ENCODE measurements around the gene PDGFB. TPM values are rescaled to one million over a fixed set of nuclear protein-coding genes. Genes with fewer than 3 reads are reported as not detected.

PDGFB gene
- 10 to 100 TPM in 1 of 2 donors, 1 to 10 TPM in 1; 9.9 to 16.4 TPM for total RNA-seq

- Histone ChIP-seq H3K27ac (peak within 1 kb of the TSS; percentile 88 to 89), H3K4me3 (peak within 1 kb of the TSS; percentile 48 to 56), H3K9me3 (no peaks in the 10 kb centered on the region), H3K27me3 (replicated peaks; ENCODE audit: insufficient read depth) (no peaks in the 10 kb centered on the region), H3K4me1 (replicated peaks) (peaks cover 11% of the 10 kb centered on the region), H3K36me3 (no peaks in the 10 kb centered on the region)
- peak; percentile 41 for TF ChIP-seq POLR2AphosphoS5 (IDR thresholded peaks at IDR 0.05)
- TF ChIP-seq CTCF (IDR thresholded peaks at IDR 0.05): peak in 1 of 4 experiments; percentile 6
- peak; percentile 51 for TF ChIP-seq POLR2A (IDR thresholded peaks at IDR 0.05)
- WGBS: under 1% methylated on average over 64 of the region's 68 CpGs
- peak; percentile 39 for DNase-seq (ENCODE audit: low spot score)
- intact Hi-C loops (cut with DNase I): no loop called here
These were observed at the start of gene PDGFB for GRCh38 chr22:39244496-39245129. Gene PDGFB (minus strand): TSS chr22:39244982. CDS start chr22:39243963, 1,019 bp downstream.

GRCh38 chr22:39293766-39294368 lies 49.1 kb upstream of the PDGFB start:
- Histone ChIP-seq H3K27me3 (replicated peaks; ENCODE audit: insufficient read depth) (no peaks in the 10 kb centered on the region), H3K27ac (peak overlapping the region in 1 of 2 donors; percentile 32), H3K4me3 (no peak overlapping the region), H3K4me1 (replicated peaks) (peaks cover 23% of the 10 kb centered on the region), H3K36me3 (no peaks in the 10 kb centered on the region), H3K9me3 (no peaks in the 10 kb centered on the region)
- DNase-seq (ENCODE audit: low spot score): no peak
- intact Hi-C loops (cut with DNase I): no loop called here
- TF ChIP-seq POLR2AphosphoS5 (IDR thresholded peaks at IDR 0.05) (peak; percentile 24), POLR2A (IDR thresholded peaks at IDR 0.05) (no peak)
- 64% methylated on average over 14 of the region's 15 CpGs for WGBS

GRCh38 chr22:39292561-39293074 lies 47.8 kb upstream of the PDGFB start:
- Histone ChIP-seq H3K36me3 (no peaks in the 10 kb centered on the region), H3K27ac (peak overlapping the region; percentile 61 to 71), H3K27me3 (replicated peaks; ENCODE audit: insufficient read depth) (no peaks in the 10 kb centered on the region), H3K4me3 (no peak overlapping the region), H3K9me3 (no peaks in the 10 kb centered on the region), H3K4me1 (replicated peaks) (peaks cover 23% of the 10 kb centered on the region)
- 9% methylated on average over 12 of the region's 12 CpGs for WGBS
- peak; percentile 88 for DNase-seq (ENCODE audit: low spot score)
- intact Hi-C loops (cut with DNase I): no loop called here
- TF ChIP-seq CTCF (IDR thresholded peaks at IDR 0.05) (no peak), POLR2A (IDR thresholded peaks at IDR 0.05) (peak; percentile 33), POLR2AphosphoS5 (IDR thresholded peaks at IDR 0.05) (peak; percentile 91)

- Histone ChIP-seq H3K4me3 (no peak overlapping the region), H3K36me3 (no peaks in the 10 kb centered on the region), H3K4me1 (replicated peaks) (peaks cover 23% of the 10 kb centered on the region), H3K27me3 (replicated peaks; ENCODE audit: insufficient read depth) (no peaks in the 10 kb centered on the region), H3K27ac (peak overlapping the region; percentile 61 to 71), H3K9me3 (no peaks in the 10 kb centered on the region)
- TF ChIP-seq CTCF (IDR thresholded peaks at IDR 0.05): no peak
- TF ChIP-seq POLR2A (IDR thresholded peaks at IDR 0.05): no peak
- TF ChIP-seq POLR2AphosphoS5 (IDR thresholded peaks at IDR 0.05): no peak
- 43% methylated on average over 9 of the region's 19 CpGs for WGBS
- intact Hi-C loops (cut with DNase I): no loop called here
- DNase-seq (ENCODE audit: low spot score): no peak
These were observed 47.3 kb upstream of the PDGFB start for GRCh38 chr22:39292031-39292462.

GRCh38 chr22:39291523-39291922 lies 46.7 kb upstream of the PDGFB start:
- DNase-seq (ENCODE audit: low spot score): no peak
- no peak for TF ChIP-seq CTCF (IDR thresholded peaks at IDR 0.05)
- TF ChIP-seq POLR2A (IDR thresholded peaks at IDR 0.05): no peak
- no peak for TF ChIP-seq POLR2AphosphoS5 (IDR thresholded peaks at IDR 0.05)
- Histone ChIP-seq H3K9me3 (no peaks in the 10 kb centered on the region), H3K4me1 (replicated peaks) (peaks cover 23% of the 10 kb centered on the region), H3K4me3 (no peak overlapping the region), H3K27ac (peak overlapping the region; percentile 61 to 71), H3K36me3 (no peaks in the 10 kb centered on the region), H3K27me3 (replicated peaks; ENCODE audit: insufficient read depth) (no peaks in the 10 kb centered on the region)
- intact Hi-C loops (cut with DNase I): no loop called here
- WGBS: 91% methylated on average over 10 of the region's 10 CpGs

Data from prostate gland (tissue), 2 donors.